IMR-90 (cell line): ENCODE results near the gene RSPH3. TPM values are rescaled to one million over a fixed set of nuclear protein-coding genes. Genes with fewer than 3 reads are reported as not detected.
"Not testable (repeated sequence)": the region's sequence is repeated elsewhere in the genome, so short reads cannot be mapped to it uniquely, and the experiment has no call there.

Experiments used
- ATAC-seq: fragments of 200-7000 bp; cut with Tn5 transposase; 2 replicates; pipeline ENCODE4 v1.9.1; 2020; ENCODE audit warnings: low read depth, mild to moderate bottlenecking, moderate library complexity
- BruUV-seq: library from RNA; stranded (reverse); fragments of 400-500 nt; replicated peaks from 2 replicates; lab custom pipeline; 2021; lab: Mats Ljungman, UMichigan
- CTCF ChIA-PET: fragments of 300-600 bp; formaldehyde crosslinking; extraction: SDS; loops from one replicate; lab custom pipeline; 2021; ENCODE audit warnings: antibody characterized with exemption; lab: Yijun Ruan, JAX
- POLR2A ChIA-PET: fragments of 300-600 bp; sonication (Branson Sonifier 250); formaldehyde crosslinking; loops from one replicate; lab custom pipeline; 2022; ENCODE audit warnings: antibody characterized with exemption; ENCODE audit not compliant: unreplicated experiment; lab: Charles Lee
- DNase-seq: peaks from one replicate; pipeline ENCODE4 v3.0.0; 2013
- H2AFZ ChIP-seq: replicated peaks from 2 replicates; pipeline ENCODE3; 2013; ENCODE audit warnings: low read length, mild to moderate bottlenecking; ENCODE audit not compliant: poor library complexity
- H2AK5ac ChIP-seq: 2 replicates; pipeline ENCODE4 v1.6.1; 2013; ENCODE audit warnings: low read depth, low read length, inconsistent platforms
- H2AK9ac ChIP-seq: replicated peaks from 2 replicates; pipeline ENCODE3; 2013; ENCODE audit warnings: mild to moderate bottlenecking, low read depth, low read length, moderate library complexity; ENCODE audit not compliant: poor library complexity
- H2BK120ac ChIP-seq: 2 replicates; pipeline ENCODE4 v1.6.1; 2013; ENCODE audit warnings: low read depth, low read length, inconsistent platforms
- H2BK15ac ChIP-seq: 3 replicates; pipeline ENCODE4 v1.6.1; 2013; ENCODE audit warnings: low read depth, low read length, inconsistent platforms
- H2BK20ac ChIP-seq: 2 replicates; pipeline ENCODE4 v1.6.1; 2013; ENCODE audit warnings: low read depth, mild to moderate bottlenecking, inconsistent platforms, low read length, moderate library complexity
- H2BK5ac ChIP-seq: 2 replicates; pipeline ENCODE4 v1.6.1; 2013; ENCODE audit warnings: mild to moderate bottlenecking, low read depth, low read length, inconsistent platforms; ENCODE audit not compliant: poor library complexity, severe bottlenecking
- H3K14ac ChIP-seq: replicated peaks from 2 replicates; pipeline ENCODE4 v1.6.1; 2013; ENCODE audit warnings: low read depth, low read length, inconsistent platforms
- H3K18ac ChIP-seq: 2 replicates; pipeline ENCODE4 v1.6.1; 2013; ENCODE audit warnings: low read depth, low read length, control low read depth
- H3K23ac ChIP-seq: 2 replicates; pipeline ENCODE4 v1.6.1; 2013; ENCODE audit warnings: low read depth, low read length, inconsistent platforms
- H3K27ac ChIP-seq: 2 replicates; pipeline ENCODE4 v1.5.1; 2013; ENCODE audit warnings: mild to moderate bottlenecking, control low read depth, low read length; ENCODE audit not compliant: insufficient read depth
- H3K27me3 ChIP-seq: 2 replicates; pipeline ENCODE4 v1.6.1; 2013; ENCODE audit warnings: low read length; ENCODE audit not compliant: control insufficient read depth, insufficient read depth
- H3K36me3 ChIP-seq: 2 replicates; pipeline ENCODE4 v1.6.1; 2013; ENCODE audit warnings: low read length, mixed read lengths; ENCODE audit not compliant: control insufficient read depth, insufficient read depth
- H3K4ac ChIP-seq: 2 replicates; pipeline ENCODE4 v1.6.1; 2013; ENCODE audit warnings: low read depth, low read length, inconsistent platforms
- H3K4me1 ChIP-seq: 2 replicates; pipeline ENCODE4 v1.6.1; 2013; ENCODE audit warnings: low read length, mixed read lengths; ENCODE audit not compliant: control insufficient read depth, insufficient read depth
- H3K4me2 ChIP-seq: 2 replicates; pipeline ENCODE4 v1.6.1; 2013; ENCODE audit warnings: low read depth, mild to moderate bottlenecking, control low read depth, low read length, moderate library complexity
- H3K4me3 ChIP-seq: 2 replicates; pipeline ENCODE4 v1.5.1; 2013; ENCODE audit warnings: low read depth, mild to moderate bottlenecking, control low read depth, low read length, moderate library complexity; ENCODE audit not compliant: insufficient read depth
- H3K56ac ChIP-seq: 2 replicates; pipeline ENCODE4 v1.6.1; 2013; ENCODE audit warnings: low read length, inconsistent platforms; ENCODE audit not compliant: insufficient read depth; ENCODE audit errors: extremely low read depth
- H3K79me1 ChIP-seq, 2 experiments: 2 replicates each; pipeline ENCODE4 v1.6.1; 2013; ENCODE audit warnings: low read length in 2 of 2, inconsistent platforms in 1 of 2, low read depth in 1 of 2
- H3K9ac ChIP-seq: 2 replicates; pipeline ENCODE4 v1.6.1; 2013; ENCODE audit warnings: low read depth, low read length, control low read depth
- H3K9me1 ChIP-seq: 2 replicates; pipeline ENCODE4 v1.6.1; 2013; ENCODE audit warnings: low read length, inconsistent platforms; ENCODE audit not compliant: insufficient read depth
- H3K9me3 ChIP-seq: 2 replicates; pipeline ENCODE4 v1.6.1; 2013; ENCODE audit warnings: low read length; ENCODE audit not compliant: control insufficient read depth, insufficient read depth
- H4K20me1 ChIP-seq: 2 replicates; pipeline ENCODE4 v1.6.1; 2013; ENCODE audit warnings: low read length, inconsistent platforms; ENCODE audit not compliant: insufficient read depth
- H4K5ac ChIP-seq: 2 replicates; pipeline ENCODE4 v1.6.1; 2013; ENCODE audit warnings: mild to moderate bottlenecking, low read depth, low read length, control low read depth
- H4K8ac ChIP-seq, 2 experiments: 2 replicates each; pipeline ENCODE4 v1.6.1; 2013; ENCODE audit warnings: low read depth in 2 of 2, low read length in 2 of 2, control low read depth in 1 of 2, inconsistent platforms in 1 of 2
- H4K91ac ChIP-seq: 2 replicates; pipeline ENCODE4 v1.6.1; 2013; ENCODE audit warnings: low read depth, low read length, inconsistent platforms; ENCODE audit not compliant: insufficient read depth
- FOS ChIP-seq: fragments of 150-350 bp; IDR thresholded peaks from 2 replicates; pipeline ENCODE4 v1.6.1; 2016; ENCODE audit warnings: low read depth, low read length
- MAFK ChIP-seq: IDR thresholded peaks from 2 replicates; pipeline ENCODE4 v1.6.1; 2012; ENCODE audit warnings: low read depth, low read length, improper control_type of control experiment
- MAZ ChIP-seq: IDR thresholded peaks from 2 replicates; pipeline ENCODE4 v1.6.1; 2012; ENCODE audit warnings: low read depth, mild to moderate bottlenecking, low read length, improper control_type of control experiment, moderate library complexity, borderline replicate concordance
- SMC3 ChIP-seq: fragments of 150-350 bp; IDR thresholded peaks from 2 replicates; pipeline ENCODE4 v1.6.1; 2016; ENCODE audit warnings: low read depth, mild to moderate bottlenecking, antibody characterized with exemption, low read length, moderate library complexity
- WGBS, 2 experiments: methylation state at CpG; one replicate each; pipeline versions ENCODE4 v1.1.5 to v1.1.7; 2013; ENCODE audit warnings: missing lambda C conversion rate in 2 of 2; ENCODE audit not compliant: insufficient read length in 1 of 2; ENCODE audit errors: extremely low coverage in 2 of 2; 5-methylcytosine and 5-hydroxymethylcytosine counted together
- dilution Hi-C: fragments of 300-500 bp; cut with HindIII; formaldehyde crosslinking; loops from one replicate; pipeline ENCODE4 v1.14.3; 2018; ENCODE audit warnings: low sequenced_read_pairs; ENCODE audit not compliant: unreplicated experiment
- in situ Hi-C: fragments of 300-500 bp; cut with MboI; formaldehyde crosslinking; loops from 3 replicates; pipeline ENCODE4 v1.14.3; 2019; ENCODE audit warnings: low sequenced_read_pairs, inconsistent platforms, mixed read lengths
- intact Hi-C: fragments of 100-400 bp; cut with micrococcal nuclease; formaldehyde crosslinking; loops from 2 replicates; pipeline ENCODE4 v1.10.0; 2022
- polyA plus RNA-seq, 3 experiments: library from polyadenylated mRNA; depleted of rRNA; stranded (reverse); fragments of >200 nt; gene quantifications; 2 replicates each; pipeline ENCODE4 v1.2.3, GENCODE V29; 2012; ENCODE audit warnings: low replicate concordance in 1 of 3
- total RNA-seq: library from RNA; depleted of rRNA; stranded (reverse); fragments of >200 nt; gene quantifications from 2 replicates; pipeline ENCODE4 v1.2.3, GENCODE V29; 2012

RSPH3 gene
- total and polyA plus RNA-seq, 2 of the 4 experiments (the other 2 are of a cell fraction) = 1.7 to 3.0 TPM

DNA sequence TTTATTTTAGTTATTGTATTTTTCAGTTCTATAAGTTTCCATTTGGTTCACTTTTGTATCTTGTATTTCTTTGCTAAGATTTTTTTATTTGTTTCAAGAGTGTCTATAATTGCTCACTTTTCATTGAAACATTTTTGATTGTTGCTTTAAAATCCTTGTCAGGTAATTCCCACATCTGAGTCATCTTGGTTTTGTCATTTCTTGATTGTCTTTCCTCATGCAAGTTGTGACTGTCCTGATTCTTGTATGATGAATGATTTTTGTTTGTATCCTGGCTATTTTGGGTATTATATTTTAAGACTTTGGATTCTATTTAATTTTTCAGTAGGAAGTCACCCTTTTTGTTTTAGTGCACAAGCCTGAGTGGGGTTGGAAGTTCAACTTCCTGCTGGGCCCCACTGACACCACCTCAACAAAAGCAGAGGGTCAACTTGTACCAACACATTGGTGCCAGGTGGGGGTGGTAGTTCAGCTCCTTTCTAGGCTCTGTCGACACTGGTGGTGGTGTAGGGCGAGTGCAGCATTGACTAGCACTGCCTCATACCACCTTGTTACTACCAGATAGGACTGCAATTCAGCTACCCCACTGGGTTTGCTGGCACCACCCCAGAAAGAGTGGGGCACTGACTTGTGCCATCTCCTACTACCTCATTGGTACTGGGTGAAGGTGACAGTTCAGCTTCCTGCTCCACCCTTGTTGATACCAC is 8.8 kb downstream of the RSPH3 start:
- ChIA-PET POLR2A (no interaction called here), CTCF (no interaction called here)
- no peak overlapping the region for H3K14ac ChIP-seq
- no peak overlapping the region for H3K9ac ChIP-seq
- H3K4ac ChIP-seq = no peak overlapping the region
- no peak overlapping the region for H2AFZ ChIP-seq
- no peaks in the 10 kb centered on the region for H3K79me1 ChIP-seq
- H3K18ac ChIP-seq = no peak overlapping the region
- no peak overlapping the region for H2BK5ac ChIP-seq
- in situ Hi-C loops = no loop called here
- H3K36me3 ChIP-seq = 0 out of 2 replicates have a peak, but pooled peaks cover 2% of the 10 kb centered on the region
- ATAC-seq (no peak), DNase-seq (no peak)
- no TSS peak for BruUV-seq
- no peak overlapping the region for H4K5ac ChIP-seq
- H2BK120ac ChIP-seq = no peak overlapping the region
- H4K8ac ChIP-seq = no peak overlapping the region
- no peak overlapping the region for H3K56ac ChIP-seq
- no peaks in the 10 kb centered on the region for H3K27me3 ChIP-seq
- WGBS, 2 experiments = no CpG with 5 or more reads among the region's 2 CpGs
- no peak overlapping the region for H3K27ac ChIP-seq
- H3K23ac ChIP-seq = no peak overlapping the region
- H2AK9ac ChIP-seq = peak overlapping the region; percentile 50
- TF ChIP-seq SMC3 (no peak), FOS (no peak), MAZ (no peak), MAFK (no peak)
- H2BK15ac ChIP-seq = no peak overlapping the region
- H2AK5ac ChIP-seq = no peak overlapping the region
- H3K9me1 ChIP-seq = no peaks in the 10 kb centered on the region; the same call in 1 of the 2 replicates
- H4K20me1 ChIP-seq = no peaks in the 10 kb centered on the region
- no peak overlapping the region for H3K4me3 ChIP-seq
- dilution Hi-C loops = no loop called here
- H2BK20ac ChIP-seq = no peak overlapping the region
- H4K91ac ChIP-seq = no peak overlapping the region
- H3K9me3 ChIP-seq = peaks cover 4% of the 10 kb centered on the region; the same call in 1 of the 2 replicates
- intact Hi-C loops = no loop called here
- H3K4me2 ChIP-seq = no peak overlapping the region
- H3K4me1 ChIP-seq = no peaks in the 10 kb centered on the region

DNA sequence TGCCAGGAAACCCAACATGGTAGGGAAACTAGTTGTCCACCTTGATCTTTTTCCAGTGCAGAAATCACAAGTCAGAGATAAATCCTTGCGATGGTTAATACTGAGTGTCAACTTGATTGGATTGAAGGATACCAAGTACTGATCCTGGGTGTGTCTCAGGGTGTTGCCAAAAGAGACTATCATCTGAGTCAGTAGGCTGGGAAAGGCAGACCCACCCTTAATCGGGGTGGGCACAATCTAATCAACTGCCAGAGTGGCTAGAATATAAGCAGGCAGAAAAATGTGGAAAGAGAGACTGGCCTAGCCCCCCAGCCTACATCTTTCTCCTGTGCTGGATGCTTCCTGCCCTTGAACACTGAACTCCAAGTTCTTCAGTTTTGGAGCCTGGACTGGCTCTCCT is 10.3 kb downstream of the RSPH3 start:
- H4K5ac ChIP-seq, H2BK120ac ChIP-seq, CTCF ChIA-PET, H3K4ac ChIP-seq, H3K56ac ChIP-seq, POLR2A ChIA-PET, H2AFZ ChIP-seq, H3K4me3 ChIP-seq, H2AK5ac ChIP-seq, H3K27ac ChIP-seq, H3K4me2 ChIP-seq, H3K23ac ChIP-seq, H3K9me1 ChIP-seq, H3K4me1 ChIP-seq, H4K8ac ChIP-seq, H4K20me1 ChIP-seq, H3K79me1 ChIP-seq, dilution Hi-C loops, H3K18ac ChIP-seq, BruUV-seq, H3K36me3 ChIP-seq, H2BK5ac ChIP-seq, H4K91ac ChIP-seq, DNase-seq, in situ Hi-C loops, intact Hi-C loops, H2BK15ac ChIP-seq, ATAC-seq, H2BK20ac ChIP-seq, H3K14ac ChIP-seq, H3K27me3 ChIP-seq, H3K9me3 ChIP-seq, H3K9ac ChIP-seq, H2AK9ac ChIP-seq: not testable (repeated sequence)
- WGBS, 2 experiments = no CpG with 5 or more reads among the region's 2 CpGs
